CD14-positive monocyte (primary cell): Measurements from ENCODE around the gene CTDP1. TPM values are rescaled to one million over a fixed set of nuclear protein-coding genes. Genes with fewer than 3 reads are reported as not detected.

Experiments
- DNase-seq, 3 donors: peaks; one replicate each; pipeline ENCODE4 v3.0.0-alpha.2; 2011 to 2022
- H2AFZ ChIP-seq: 2 replicates; pipeline ENCODE4 v1.6.0; 2012; ENCODE audit warnings: mild to moderate bottlenecking, low read depth, low read length, inconsistent platforms; ENCODE audit not compliant: insufficient read depth, poor library complexity, severe bottlenecking
- H3K27ac ChIP-seq, 2 donors: 1 replicate in 1 of 2; 2 replicates in 1 of 2; pipeline ENCODE4 v1.5.1; 2012 to 2013; ENCODE audit warnings: low read length in 2 of 2, control low read depth in 1 of 2, inconsistent platforms in 1 of 2, low read depth in 1 of 2, mild to moderate bottlenecking in 1 of 2
- H3K27me3 ChIP-seq, 2 donors: one replicate each; pipeline versions ENCODE4 v1.6.0 to v1.6.1; 2011 to 2013; ENCODE audit warnings: low read length in 2 of 2; ENCODE audit not compliant: control insufficient read depth in 2 of 2, insufficient read depth in 2 of 2
- H3K36me3 ChIP-seq, 2 donors: replicated peaks in 1 of 2; 1 replicate in 1 of 2; 2 replicates in 1 of 2; pipeline versions ENCODE4 v1.5.1 to v1.6.1; 2012 to 2013; ENCODE audit warnings: low read length in 2 of 2, control low read depth in 1 of 2, inconsistent platforms in 1 of 2, mild to moderate bottlenecking in 1 of 2; ENCODE audit not compliant: insufficient read depth in 2 of 2, control insufficient read depth in 1 of 2
- H3K4me1 ChIP-seq, 2 donors: 1 replicate in 1 of 2; 2 replicates in 1 of 2; pipeline versions ENCODE4 v1.5.1 to v1.6.1; 2012 to 2013; ENCODE audit warnings: low read length in 2 of 2, control low read depth in 1 of 2, inconsistent platforms in 1 of 2, mild to moderate bottlenecking in 1 of 2, moderate library complexity in 1 of 2; ENCODE audit not compliant: insufficient read depth in 2 of 2, control insufficient read depth in 1 of 2
- H3K4me2 ChIP-seq: replicated peaks from 2 replicates; pipeline ENCODE3; 2012; ENCODE audit warnings: low read length, moderate library complexity, mild to moderate bottlenecking; ENCODE audit not compliant: poor library complexity, severe bottlenecking; ENCODE audit errors: extremely low read depth
- H3K4me3 ChIP-seq, 3 experiments: fragments of 200-600 bp in 1 of 3; sonication (generic) in 1 of 3; replicated peaks in 1 of 3; 1 replicate in 2 of 3; 2 replicates in 1 of 3; pipeline ENCODE4 v1.5.1; 2011 to 2013; ENCODE audit warnings: low read length in 3 of 3, mild to moderate bottlenecking in 3 of 3, control low read depth in 2 of 3, low read depth in 2 of 3, inconsistent platforms in 1 of 3, moderate library complexity in 1 of 3
- H3K79me2 ChIP-seq: 2 replicates; pipeline ENCODE4 v1.6.0; 2012; ENCODE audit warnings: mild to moderate bottlenecking, control low read depth, inconsistent platforms, low read length, moderate library complexity; ENCODE audit not compliant: insufficient read depth
- H3K9ac ChIP-seq: 2 replicates; pipeline ENCODE4 v1.6.0; 2017; ENCODE audit warnings: low read length, mild to moderate bottlenecking; ENCODE audit not compliant: insufficient read depth, poor library complexity, severe bottlenecking
- H3K9me3 ChIP-seq, 2 donors: replicated peaks in 1 of 2; 1 replicate in 1 of 2; 2 replicates in 1 of 2; pipeline versions ENCODE4 v1.5.1 to v1.6.1; 2012 to 2013; ENCODE audit warnings: low read length in 2 of 2, control low read depth in 1 of 2; ENCODE audit not compliant: control insufficient read depth in 1 of 2, insufficient read depth in 1 of 2
- H4K20me1 ChIP-seq: 2 replicates; pipeline ENCODE4 v1.6.0; 2012; ENCODE audit warnings: mild to moderate bottlenecking, low read length, control low read depth, moderate library complexity; ENCODE audit not compliant: insufficient read depth
- H3K27ac Mint-ChIP-seq, 7 donors: one replicate each; pipeline ENCODE4 v1.8.0; 2020; ENCODE audit warnings: mild to moderate bottlenecking in 7 of 7, mixed read lengths in 7 of 7, moderate library complexity in 6 of 7, inconsistent platforms in 2 of 7
- H3K27me3 Mint-ChIP-seq, 3 donors: one replicate each; pipeline ENCODE4 v1.8.0; 2021 to 2022; ENCODE audit warnings: low read depth in 3 of 3, mild to moderate bottlenecking in 3 of 3, mixed read lengths in 3 of 3, moderate library complexity in 3 of 3, inconsistent platforms in 1 of 3
- H3K36me3 Mint-ChIP-seq, 2 donors: one replicate each; pipeline ENCODE4 v1.8.0; 2020; ENCODE audit warnings: mixed read lengths in 2 of 2, inconsistent platforms in 1 of 2, mild to moderate bottlenecking in 1 of 2
- H3K4me1 Mint-ChIP-seq: one replicate; pipeline ENCODE4 v1.8.0; 2020; ENCODE audit warnings: mild to moderate bottlenecking, mixed read lengths
- H3K4me3 Mint-ChIP-seq, 2 donors: one replicate each; pipeline ENCODE4 v1.8.0; 2020; ENCODE audit warnings: mild to moderate bottlenecking in 2 of 2, mixed read lengths in 2 of 2, moderate library complexity in 1 of 2
- H3K9me3 Mint-ChIP-seq, 7 donors: one replicate each; pipeline ENCODE4 v1.8.0; 2020 to 2022; ENCODE audit warnings: mixed read lengths in 7 of 7, mild to moderate bottlenecking in 6 of 7, moderate library complexity in 6 of 7, inconsistent platforms in 2 of 7
- WGBS: methylation state at CpG from one replicate; pipeline ENCODE4 v1.1.5; 2013; ENCODE audit warnings: missing lambda C conversion rate; ENCODE audit not compliant: insufficient coverage; 5-methylcytosine and 5-hydroxymethylcytosine counted together
- intact Hi-C, 2 donors: fragments of 100-400 bp; cut with micrococcal nuclease; formaldehyde crosslinking; loops; one replicate each; pipeline versions ENCODE4 v1.15.0 to v1.15.1; 2023
- polyA plus RNA-seq, 3 donors: library from polyadenylated mRNA; depleted of rRNA in 1 of 3; unstranded in 2 of 3; stranded (reverse) in 1 of 3; fragments of 300-500 nt in 2 of 3; fragments of >200 nt in 1 of 3; fragmentation: Illumina TruSeq in 2 of 3; gene quantifications; 1 replicate in 2 of 3; 2 replicates in 1 of 3; pipeline ENCODE4 v1.2.3, GENCODE V29; 2012 to 2021
- TF ChIP-seq, protein P1 (sequence below): fragments of 200-600 bp; IDR thresholded peaks from one replicate; pipeline ENCODE4 v1.8.0; 2022; ENCODE audit warnings: antibody characterized with exemption, mild to moderate bottlenecking

Gene CTDP1
- polyA plus RNA-seq, 3 donors = 9.1 to 13.9 (median 9.1) TPM

DNA sequence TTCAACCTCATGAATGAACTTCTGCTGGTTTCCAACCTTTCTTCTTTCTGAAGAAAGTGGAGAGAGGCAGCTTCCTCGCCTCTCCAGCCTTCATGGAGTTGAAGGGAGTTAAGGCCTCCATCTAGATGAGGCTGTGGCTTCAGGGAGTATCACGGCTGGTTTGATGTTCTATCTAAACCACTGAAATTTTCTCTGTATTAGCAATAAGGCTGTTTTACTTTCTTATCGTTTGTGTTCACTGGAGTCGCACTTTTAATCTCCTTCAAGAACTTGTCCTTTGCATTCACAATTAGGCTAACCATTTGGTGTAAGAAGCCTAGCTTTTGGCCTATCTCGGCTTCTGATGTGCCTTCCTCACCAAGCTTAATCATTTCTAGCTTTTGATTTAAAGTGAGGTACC, 19.9 kb upstream of the CTDP1 start:
- H3K27me3 ChIP-seq = no peaks in the 10 kb centered on the region
- Mint-ChIP-seq H3K4me1 (no peaks in the 10 kb centered on the region), H3K27ac (no peak overlapping the region), H3K36me3 (no peaks in the 10 kb centered on the region), H3K4me3 (no peak overlapping the region), H3K9me3 (peaks cover 6 to 15% (median 11%) of the 10 kb centered on the region in 7 donors), H3K27me3 (peaks cover 3 to 13% (median 6%) of the 10 kb centered on the region in 3 donors)
- no peaks in the 10 kb centered on the region for H3K36me3 ChIP-seq
- TF ChIP-seq, protein P1, sequence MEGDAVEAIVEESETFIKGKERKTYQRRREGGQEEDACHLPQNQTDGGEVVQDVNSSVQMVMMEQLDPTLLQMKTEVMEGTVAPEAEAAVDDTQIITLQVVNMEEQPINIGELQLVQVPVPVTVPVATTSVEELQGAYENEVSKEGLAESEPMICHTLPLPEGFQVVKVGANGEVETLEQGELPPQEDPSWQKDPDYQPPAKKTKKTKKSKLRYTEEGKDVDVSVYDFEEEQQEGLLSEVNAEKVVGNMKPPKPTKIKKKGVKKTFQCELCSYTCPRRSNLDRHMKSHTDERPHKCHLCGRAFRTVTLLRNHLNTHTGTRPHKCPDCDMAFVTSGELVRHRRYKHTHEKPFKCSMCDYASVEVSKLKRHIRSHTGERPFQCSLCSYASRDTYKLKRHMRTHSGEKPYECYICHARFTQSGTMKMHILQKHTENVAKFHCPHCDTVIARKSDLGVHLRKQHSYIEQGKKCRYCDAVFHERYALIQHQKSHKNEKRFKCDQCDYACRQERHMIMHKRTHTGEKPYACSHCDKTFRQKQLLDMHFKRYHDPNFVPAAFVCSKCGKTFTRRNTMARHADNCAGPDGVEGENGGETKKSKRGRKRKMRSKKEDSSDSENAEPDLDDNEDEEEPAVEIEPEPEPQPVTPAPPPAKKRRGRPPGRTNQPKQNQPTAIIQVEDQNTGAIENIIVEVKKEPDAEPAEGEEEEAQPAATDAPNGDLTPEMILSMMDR = no peak
- no peak overlapping the region for H3K4me2 ChIP-seq
- no peaks in the 10 kb centered on the region for H3K4me1 ChIP-seq
- DNase-seq = no peak
- H3K9me3 ChIP-seq = peaks cover 0 to 4% of the 10 kb centered on the region in 2 donors
- no peak overlapping the region for H3K27ac ChIP-seq
- no peak overlapping the region for H2AFZ ChIP-seq
- no peak overlapping the region for H3K9ac ChIP-seq
- no peak overlapping the region for H3K4me3 ChIP-seq
- no peaks in the 10 kb centered on the region for H4K20me1 ChIP-seq
- 94% methylated on average over 2 of the region's 5 CpGs for WGBS
- intact Hi-C loops = no loop called here
- no peaks in the 10 kb centered on the region for H3K79me2 ChIP-seq

DNA sequence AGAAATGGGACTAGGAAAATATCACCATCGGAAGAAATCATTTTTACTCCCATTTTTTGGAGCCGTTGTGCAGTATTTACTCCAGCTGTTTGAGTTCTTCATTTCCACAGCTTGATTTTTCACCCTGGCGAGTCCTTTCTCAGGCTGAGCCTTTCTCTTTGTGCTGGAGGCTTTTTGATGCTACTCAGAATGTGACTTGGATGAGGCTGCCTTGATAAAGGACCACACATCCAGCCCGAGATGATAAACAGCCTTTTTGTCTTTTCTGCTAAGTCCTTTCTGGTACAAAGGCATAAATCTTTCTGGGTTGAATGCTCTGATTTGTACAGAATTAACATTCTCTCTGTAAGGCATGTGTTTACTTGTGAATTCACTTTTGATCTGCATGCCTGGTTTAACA, 17.6 kb upstream of the CTDP1 start:
- H3K27me3 Mint-ChIP-seq = peaks cover 5 to 15% (median 7%) of the 10 kb centered on the region in 3 donors
- Histone ChIP-seq H3K4me3 (no peak overlapping the region), H3K9me3 (peaks cover 0 to 4% of the 10 kb centered on the region in 2 donors), H3K36me3 (no peaks in the 10 kb centered on the region), H3K27ac (no peak overlapping the region), H3K9ac (no peak overlapping the region), H3K79me2 (no peaks in the 10 kb centered on the region), H3K27me3 (no peaks in the 10 kb centered on the region), H2AFZ (no peak overlapping the region), H3K4me2 (no peak overlapping the region), H4K20me1 (no peaks in the 10 kb centered on the region), H3K4me1 (no peaks in the 10 kb centered on the region)
- no peak overlapping the region for H3K27ac Mint-ChIP-seq
- TF ChIP-seq, protein P1 = no peak
- H3K36me3 Mint-ChIP-seq = no peaks in the 10 kb centered on the region
- WGBS = 86% methylated on average over 4 of the region's 4 CpGs
- DNase-seq = no peak
- H3K4me3 Mint-ChIP-seq = no peak overlapping the region
- H3K9me3 Mint-ChIP-seq = peaks cover 3 to 9% (median 7%) of the 10 kb centered on the region in 7 donors
- H3K4me1 Mint-ChIP-seq = no peaks in the 10 kb centered on the region
- intact Hi-C loops = no loop called here
